ENCODE measurements around the gene ITPR1.

DNA sequence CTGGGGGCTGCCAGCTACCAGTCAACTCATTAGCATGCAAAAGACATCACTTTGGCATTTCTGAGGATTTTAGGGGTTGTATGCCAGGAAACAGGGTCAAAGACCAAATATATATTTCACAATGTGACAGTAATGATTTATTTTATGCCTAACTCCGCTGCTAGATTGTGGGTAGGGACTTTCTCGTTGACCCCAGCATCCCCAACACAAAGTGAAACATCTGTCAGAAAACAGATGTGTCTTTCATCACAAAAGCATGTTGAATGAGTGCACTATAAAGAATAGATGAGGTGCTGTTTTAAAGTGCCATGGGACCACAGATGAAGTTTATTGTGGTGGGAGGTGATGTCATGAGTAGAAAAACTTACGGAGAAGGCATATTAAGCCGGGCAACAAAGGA, 59.7 kb downstream of the ITPR1 start:
- TF ChIP-seq, protein P1, sequence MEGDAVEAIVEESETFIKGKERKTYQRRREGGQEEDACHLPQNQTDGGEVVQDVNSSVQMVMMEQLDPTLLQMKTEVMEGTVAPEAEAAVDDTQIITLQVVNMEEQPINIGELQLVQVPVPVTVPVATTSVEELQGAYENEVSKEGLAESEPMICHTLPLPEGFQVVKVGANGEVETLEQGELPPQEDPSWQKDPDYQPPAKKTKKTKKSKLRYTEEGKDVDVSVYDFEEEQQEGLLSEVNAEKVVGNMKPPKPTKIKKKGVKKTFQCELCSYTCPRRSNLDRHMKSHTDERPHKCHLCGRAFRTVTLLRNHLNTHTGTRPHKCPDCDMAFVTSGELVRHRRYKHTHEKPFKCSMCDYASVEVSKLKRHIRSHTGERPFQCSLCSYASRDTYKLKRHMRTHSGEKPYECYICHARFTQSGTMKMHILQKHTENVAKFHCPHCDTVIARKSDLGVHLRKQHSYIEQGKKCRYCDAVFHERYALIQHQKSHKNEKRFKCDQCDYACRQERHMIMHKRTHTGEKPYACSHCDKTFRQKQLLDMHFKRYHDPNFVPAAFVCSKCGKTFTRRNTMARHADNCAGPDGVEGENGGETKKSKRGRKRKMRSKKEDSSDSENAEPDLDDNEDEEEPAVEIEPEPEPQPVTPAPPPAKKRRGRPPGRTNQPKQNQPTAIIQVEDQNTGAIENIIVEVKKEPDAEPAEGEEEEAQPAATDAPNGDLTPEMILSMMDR (IDR thresholded peaks at IDR 0.05): no peak
- TF ChIP-seq POLR2A (IDR thresholded peaks at IDR 0.05) (no peak), EP300 (IDR thresholded peaks at IDR 0.05) (no peak)
